Thoracic aorta (tissue), 2 donors: ENCODE data around the gene LYRM4. TPM values are rescaled to one million over a fixed set of nuclear protein-coding genes. Genes with fewer than 3 reads are reported as not detected.

Experiments
- ATAC-seq: fragments of 150-250 bp; one replicate; pipeline ENCODE4 v1.8.0; 2017; ENCODE audit warnings: low read depth; ENCODE audit not compliant: insufficient number of reproducible peaks, low FRiP score
- DNase-seq: peaks from one replicate; pipeline ENCODE4 v3.0.0-alpha.2; 2020; ENCODE audit warnings: low spot score
- H3K27ac ChIP-seq, 2 donors: fragments of 200-600 bp; sonication (generic); 1 replicate in 1 of 2; 2 replicates in 1 of 2; pipeline ENCODE4 v1.5.1; 2016; ENCODE audit warnings: mild to moderate bottlenecking in 2 of 2, moderate library complexity in 2 of 2
- H3K27me3 ChIP-seq: fragments of 200-600 bp; sonication (generic); replicated peaks from 2 replicates; pipeline ENCODE4 v1.6.0; 2016; ENCODE audit warnings: mild to moderate bottlenecking; ENCODE audit not compliant: insufficient read depth
- H3K36me3 ChIP-seq: fragments of 200-600 bp; sonication (generic); one replicate; pipeline ENCODE4 v1.5.1; 2016
- H3K4me1 ChIP-seq, 2 donors: fragments of 200-600 bp; sonication (generic); 1 replicate in 1 of 2; 2 replicates in 1 of 2; pipeline versions ENCODE4 v1.5.1 to v1.6.0; 2016; ENCODE audit warnings: low read depth in 2 of 2, mild to moderate bottlenecking in 1 of 2; ENCODE audit not compliant: control insufficient read depth in 1 of 2
- H3K4me3 ChIP-seq: fragments of 200-600 bp; sonication (generic); 2 replicates; pipeline ENCODE4 v1.5.1; 2016; ENCODE audit warnings: mild to moderate bottlenecking
- H3K9me3 ChIP-seq: fragments of 200-600 bp; sonication (generic); 2 replicates; pipeline ENCODE4 v1.5.1; 2016
- total RNA-seq, 2 donors: library from RNA; depleted of rRNA; stranded (reverse); fragments of >200 nt; gene quantifications; one replicate each; pipeline versions ENCODE4 v1.1.0 to v1.2.3, GENCODE V29; 2016
- TF ChIP-seq, protein P1 (sequence below): fragments of 200-600 bp; sonication (generic); IDR thresholded peaks from one replicate; pipeline ENCODE4 v1.5.1; 2019; ENCODE audit warnings: antibody characterized with exemption

LYRM4 gene
- total RNA-seq, 2 donors from 2014 or later: 6.9 to 27.2 TPM

DNA sequence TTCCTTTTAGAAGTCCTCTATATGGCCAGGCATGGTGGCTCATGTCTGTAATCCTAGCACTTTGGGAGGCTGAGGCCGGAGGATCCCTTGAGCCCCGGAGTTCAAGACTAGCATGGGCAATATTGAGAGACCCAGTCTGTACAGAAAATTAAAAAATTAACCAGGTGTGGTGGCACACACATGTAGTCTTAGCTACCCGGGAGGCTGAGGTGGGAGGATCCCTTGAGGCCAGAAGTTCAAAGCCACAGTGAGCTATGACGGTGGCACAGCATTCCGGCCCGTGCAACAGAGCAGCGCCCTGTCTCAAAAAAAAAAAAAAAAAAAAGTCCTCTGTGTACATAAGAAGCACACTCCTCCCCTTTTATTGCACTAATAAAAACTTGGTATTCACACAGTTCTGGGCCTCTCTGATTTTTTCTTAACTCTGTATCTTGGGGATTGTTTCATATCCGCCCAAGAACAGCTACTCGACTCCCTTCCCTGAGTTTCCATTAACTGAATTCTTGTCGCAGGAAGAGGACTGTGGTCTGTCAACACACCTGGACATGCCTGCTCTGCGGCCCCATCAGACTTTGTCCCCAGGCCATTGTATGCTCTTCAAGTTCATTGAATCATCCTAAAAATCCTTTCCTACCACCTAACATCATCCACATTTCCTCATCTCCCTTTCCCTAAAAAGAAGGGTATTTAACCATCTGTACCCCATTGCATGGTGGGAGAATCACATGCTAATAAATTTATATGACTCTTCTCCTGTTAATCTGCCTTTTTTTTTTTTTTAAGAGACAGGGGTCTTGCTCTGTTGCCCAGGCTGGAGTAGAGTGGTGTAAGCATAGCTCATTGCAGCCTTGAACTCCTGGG, 201.5 kb downstream of the LYRM4 start:
- Histone ChIP-seq H3K27ac (no peak overlapping the region), H3K9me3 (no peaks in the 10 kb centered on the region), H3K36me3 (no peaks in the 10 kb centered on the region), H3K27me3 (no peaks in the 10 kb centered on the region), H3K4me1 (no peaks in the 10 kb centered on the region), H3K4me3 (no peak overlapping the region)
- DNase-seq (no peak), ATAC-seq (no peak)
- TF ChIP-seq, protein P1, sequence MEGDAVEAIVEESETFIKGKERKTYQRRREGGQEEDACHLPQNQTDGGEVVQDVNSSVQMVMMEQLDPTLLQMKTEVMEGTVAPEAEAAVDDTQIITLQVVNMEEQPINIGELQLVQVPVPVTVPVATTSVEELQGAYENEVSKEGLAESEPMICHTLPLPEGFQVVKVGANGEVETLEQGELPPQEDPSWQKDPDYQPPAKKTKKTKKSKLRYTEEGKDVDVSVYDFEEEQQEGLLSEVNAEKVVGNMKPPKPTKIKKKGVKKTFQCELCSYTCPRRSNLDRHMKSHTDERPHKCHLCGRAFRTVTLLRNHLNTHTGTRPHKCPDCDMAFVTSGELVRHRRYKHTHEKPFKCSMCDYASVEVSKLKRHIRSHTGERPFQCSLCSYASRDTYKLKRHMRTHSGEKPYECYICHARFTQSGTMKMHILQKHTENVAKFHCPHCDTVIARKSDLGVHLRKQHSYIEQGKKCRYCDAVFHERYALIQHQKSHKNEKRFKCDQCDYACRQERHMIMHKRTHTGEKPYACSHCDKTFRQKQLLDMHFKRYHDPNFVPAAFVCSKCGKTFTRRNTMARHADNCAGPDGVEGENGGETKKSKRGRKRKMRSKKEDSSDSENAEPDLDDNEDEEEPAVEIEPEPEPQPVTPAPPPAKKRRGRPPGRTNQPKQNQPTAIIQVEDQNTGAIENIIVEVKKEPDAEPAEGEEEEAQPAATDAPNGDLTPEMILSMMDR: no peak

Other genes with a start within 250 kb of the LYRM4 start
- 1 to 10 TPM; 3.7 to 7.3 TPM for gene PPP1R3G, start 175.6 kb downstream of the LYRM4 start, total RNA-seq
- gene FARS2, start 563 bp upstream of the LYRM4 start, total RNA-seq: 10 to 100 TPM; 10.4 to 11.6 TPM